ENCODE results near the gene AGRP. TPM values are rescaled to one million over a fixed set of nuclear protein-coding genes. Genes with fewer than 3 reads are reported as not detected.

The AGRP gene
- total RNA-seq, 1 experiment from 2014 or later: not detected

DNA sequence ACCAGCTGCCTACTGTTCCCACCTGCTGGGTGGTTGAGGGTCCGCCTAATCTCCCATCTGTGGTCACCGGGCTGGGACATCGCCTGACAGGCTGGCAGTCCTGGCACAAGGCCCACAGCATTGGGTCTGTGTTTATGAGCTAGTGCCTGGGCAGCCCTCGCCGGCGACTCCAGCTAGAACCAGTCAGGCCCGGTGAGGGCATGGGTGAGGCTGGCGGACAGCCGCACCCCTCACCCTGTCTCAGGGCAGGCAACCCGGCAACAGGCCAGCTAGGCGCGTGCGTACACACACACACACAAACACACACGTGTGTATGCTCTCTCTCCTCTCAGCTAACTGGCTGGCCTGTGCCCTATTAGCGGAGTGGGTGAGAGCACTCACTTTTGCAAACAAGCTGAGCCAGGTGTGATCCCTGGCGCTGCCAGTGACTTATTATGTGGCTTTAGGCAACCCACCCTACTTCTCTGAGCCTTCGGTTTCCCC is 42.0 kb downstream of the AGRP start:
- no peaks in the 10 kb centered on the region for H3K9me3 ChIP-seq
- Mint-ChIP-seq H3K36me3 (ENCODE audit: insufficient read depth, unreplicated experiment) (peaks cover 16% of the 10 kb centered on the region), H3K4me1 (ENCODE audit: low read depth, unreplicated experiment) (no peaks in the 10 kb centered on the region), H3K9me3 (ENCODE audit: unreplicated experiment) (no peaks in the 10 kb centered on the region), H3K27ac (ENCODE audit: unreplicated experiment) (no peak overlapping the region), H3K4me3 (ENCODE audit: unreplicated experiment) (no peak overlapping the region), H3K27me3 (ENCODE audit: insufficient read depth, unreplicated experiment) (no peaks in the 10 kb centered on the region)
- H3K4me1 ChIP-seq: no peaks in the 10 kb centered on the region
- DNase-seq: no peak
- H3K27me3 ChIP-seq (replicated peaks; ENCODE audit: control insufficient read depth, insufficient read depth, low read length): no peaks in the 10 kb centered on the region
- POLR2A ChIA-PET: no interaction called here
- intact Hi-C loops (cut with micrococcal nuclease; ENCODE audit: unreplicated experiment): no loop called here
- H3K4me3 ChIP-seq (ENCODE audit: low read depth, low read length): no peak overlapping the region
- no peak for TF ChIP-seq CTCF (IDR thresholded peaks at IDR 0.05; ENCODE audit: insufficient read depth in 1 of 2, low read depth in 1 of 2, low read length in 1 of 2, severe bottlenecking in 1 of 2, unreplicated experiment in 1 of 2)
- CTCF ChIA-PET: no interaction called here
- H3K36me3 ChIP-seq (ENCODE audit: control insufficient read depth, insufficient read depth, low read length): peaks cover 7% of the 10 kb centered on the region
- BruUV-seq (replicated peaks): no TSS peak

- ChIA-PET POLR2A (no interaction called here), CTCF (interaction anchor here (1.0 kb wide), 1 partner anchor 11 kb away, joined by 4 read pairs; no protein-coding TSS in a partner anchor)
- intact Hi-C loops (cut with micrococcal nuclease; ENCODE audit: unreplicated experiment): no loop called here
- Mint-ChIP-seq H3K27ac (ENCODE audit: unreplicated experiment) (no peak overlapping the region), H3K27me3 (ENCODE audit: insufficient read depth, unreplicated experiment) (no peaks in the 10 kb centered on the region), H3K4me1 (ENCODE audit: low read depth, unreplicated experiment) (no peaks in the 10 kb centered on the region), H3K4me3 (ENCODE audit: unreplicated experiment) (no peak overlapping the region), H3K9me3 (ENCODE audit: unreplicated experiment) (no peaks in the 10 kb centered on the region), H3K36me3 (ENCODE audit: insufficient read depth, unreplicated experiment) (peaks cover 16% of the 10 kb centered on the region)
- TF ChIP-seq CTCF (IDR thresholded peaks at IDR 0.05; ENCODE audit: insufficient read depth in 1 of 2, low read depth in 1 of 2, low read length in 1 of 2, severe bottlenecking in 1 of 2, unreplicated experiment in 1 of 2): no peak
- no TSS peak for BruUV-seq (replicated peaks)
- DNase-seq: no peak
- Histone ChIP-seq H3K4me1 (no peaks in the 10 kb centered on the region), H3K27me3 (replicated peaks; ENCODE audit: control insufficient read depth, insufficient read depth, low read length) (no peaks in the 10 kb centered on the region), H3K4me3 (ENCODE audit: low read depth, low read length) (no peak overlapping the region), H3K9me3 (no peaks in the 10 kb centered on the region), H3K36me3 (ENCODE audit: control insufficient read depth, insufficient read depth, low read length) (peaks cover 5% of the 10 kb centered on the region)
Measured at GRCh38 chr16:67438824-67439393, 44.4 kb downstream of the AGRP start.

DNA sequence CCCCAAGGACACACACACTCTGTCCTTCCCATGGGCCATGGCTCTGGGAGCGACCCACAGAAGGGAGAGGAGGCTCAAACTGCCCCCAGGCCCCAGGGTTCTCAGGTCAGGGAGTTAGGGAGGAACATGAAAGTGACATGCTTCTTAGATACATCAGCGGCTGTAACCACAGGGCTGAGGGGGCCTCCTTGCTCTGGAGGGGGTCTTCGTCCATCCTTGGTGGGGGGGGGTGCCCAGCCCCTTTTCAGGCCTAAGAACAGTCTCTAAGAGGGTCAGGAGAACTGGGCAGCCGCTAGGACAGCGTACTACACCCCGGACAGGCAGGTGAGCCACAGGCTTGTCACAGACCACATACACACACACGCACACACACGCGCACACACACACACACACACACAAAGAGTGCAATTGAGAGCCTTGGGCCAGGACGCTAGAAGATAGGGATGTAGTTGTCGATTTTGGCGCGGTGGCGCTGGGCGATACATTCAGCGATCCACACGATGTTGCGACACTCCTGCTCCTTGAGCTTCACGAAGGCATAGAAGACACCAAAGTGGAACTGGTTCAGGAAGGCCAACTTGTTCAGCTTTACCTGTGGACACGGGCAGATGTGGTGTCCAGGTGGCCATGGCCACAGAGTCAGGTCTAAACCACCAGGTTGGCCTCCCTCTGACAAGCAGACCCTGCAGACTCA is 45.1 kb downstream of the AGRP start:
- peaks cover 16% of the 10 kb centered on the region for H3K36me3 Mint-ChIP-seq (ENCODE audit: insufficient read depth, unreplicated experiment)
- no peak overlapping the region for H3K4me3 Mint-ChIP-seq (ENCODE audit: unreplicated experiment)
- H3K4me1 Mint-ChIP-seq (ENCODE audit: low read depth, unreplicated experiment): no peaks in the 10 kb centered on the region
- H3K9me3 Mint-ChIP-seq (ENCODE audit: unreplicated experiment): no peaks in the 10 kb centered on the region
- H3K27ac Mint-ChIP-seq (ENCODE audit: unreplicated experiment): no peak overlapping the region
- BruUV-seq (replicated peaks): TSS peak; percentile 89
- DNase-seq: no peak
- intact Hi-C loops (cut with micrococcal nuclease; ENCODE audit: unreplicated experiment): no loop called here
- H3K9me3 ChIP-seq: no peaks in the 10 kb centered on the region
- no peaks in the 10 kb centered on the region for H3K27me3 ChIP-seq (replicated peaks; ENCODE audit: control insufficient read depth, insufficient read depth, low read length)
- H3K4me3 ChIP-seq (ENCODE audit: low read depth, low read length): no peak overlapping the region
- POLR2A ChIA-PET: no interaction called here
- no peaks in the 10 kb centered on the region for H3K27me3 Mint-ChIP-seq (ENCODE audit: insufficient read depth, unreplicated experiment)
- TF ChIP-seq CTCF (IDR thresholded peaks at IDR 0.05; ENCODE audit: insufficient read depth in 1 of 2, low read depth in 1 of 2, low read length in 1 of 2, severe bottlenecking in 1 of 2, unreplicated experiment in 1 of 2): no peak
- no peaks in the 10 kb centered on the region for H3K4me1 ChIP-seq
- CTCF ChIA-PET: interaction anchor here (1.0 kb wide), 1 partner anchor 10 kb away, joined by 4 read pairs; no protein-coding TSS in a partner anchor
- peaks cover 5% of the 10 kb centered on the region for H3K36me3 ChIP-seq (ENCODE audit: control insufficient read depth, insufficient read depth, low read length)

All from Caco-2 (cell line).